HG02885 (cell line): ENCODE data around the gene CHST11.

Experiments
- ATAC-seq: cut with Tn5 transposase; IDR thresholded peaks from one replicate; pipeline ENCODE4 v1.9.1; 2021; ENCODE audit warnings: mild to moderate bottlenecking; ENCODE audit not compliant: unreplicated experiment, poor library complexity

The CHST11 gene

DNA sequence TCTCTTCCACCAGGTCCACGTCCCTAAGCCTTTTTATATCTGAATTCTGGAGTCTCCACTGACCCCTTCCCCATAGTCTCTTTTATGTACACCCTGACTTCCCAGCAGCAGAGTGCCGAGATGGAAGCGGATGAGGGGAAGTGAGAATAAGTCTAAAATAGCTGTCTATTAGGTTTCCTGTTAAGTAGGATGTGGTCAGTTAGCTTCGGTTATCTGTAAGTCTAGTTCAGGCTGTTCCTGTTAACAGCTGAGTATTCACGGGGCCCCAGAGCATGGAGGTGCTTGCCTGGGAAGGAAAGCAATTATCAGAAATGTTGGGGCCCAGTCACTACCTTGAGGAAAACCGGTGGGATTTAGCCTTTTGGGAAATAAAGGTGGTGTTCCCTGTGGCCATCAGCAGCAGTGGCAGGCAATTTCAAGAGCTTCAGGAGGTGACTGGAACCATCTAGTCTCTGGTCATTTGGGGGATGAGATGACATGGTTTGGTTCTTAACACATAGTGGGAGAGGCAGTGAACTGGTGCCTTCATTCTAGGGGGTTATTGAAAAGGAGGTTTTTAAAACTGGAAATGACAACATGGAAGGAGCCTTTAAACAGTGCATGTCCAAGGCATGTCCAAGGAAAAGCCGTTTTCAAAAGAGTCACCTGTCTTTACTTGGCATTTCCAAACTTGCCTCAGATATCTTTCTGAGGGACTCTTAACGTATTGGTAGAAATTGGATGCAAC, 21.8 kb downstream of the CHST11 start:
- peak; percentile 95 for ATAC-seq

DNA sequence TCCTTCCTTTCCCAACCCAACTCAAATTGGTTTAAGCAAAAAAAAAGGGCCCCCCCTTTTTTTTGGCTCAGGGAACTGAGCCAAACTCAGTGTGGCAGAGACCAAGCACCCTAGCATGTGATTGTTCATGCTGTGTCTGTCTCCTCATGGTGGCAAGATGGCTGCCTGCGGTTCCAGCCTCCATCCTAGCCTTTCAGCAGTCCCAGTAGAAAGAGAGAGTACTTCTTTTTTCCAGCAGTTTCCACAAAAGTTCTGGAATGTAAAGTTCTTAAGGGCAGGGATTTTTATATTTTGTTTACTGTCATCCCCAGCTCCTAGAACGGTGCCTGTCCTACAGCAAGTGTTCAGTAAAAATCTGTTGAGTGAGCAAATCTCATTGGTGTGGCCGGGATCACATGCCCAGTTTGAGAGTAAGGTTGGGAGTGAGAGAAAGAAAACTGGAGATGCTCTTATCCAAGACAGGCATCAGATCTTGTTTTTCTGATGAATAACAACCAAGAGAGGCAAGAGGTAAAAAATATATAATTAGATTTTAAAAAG, 22.4 kb downstream of the CHST11 start:
- no peak for ATAC-seq

GRCh38 chr12:104480012-104480411, 23.3 kb downstream of the CHST11 start:
- ATAC-seq, result no peak

DNA sequence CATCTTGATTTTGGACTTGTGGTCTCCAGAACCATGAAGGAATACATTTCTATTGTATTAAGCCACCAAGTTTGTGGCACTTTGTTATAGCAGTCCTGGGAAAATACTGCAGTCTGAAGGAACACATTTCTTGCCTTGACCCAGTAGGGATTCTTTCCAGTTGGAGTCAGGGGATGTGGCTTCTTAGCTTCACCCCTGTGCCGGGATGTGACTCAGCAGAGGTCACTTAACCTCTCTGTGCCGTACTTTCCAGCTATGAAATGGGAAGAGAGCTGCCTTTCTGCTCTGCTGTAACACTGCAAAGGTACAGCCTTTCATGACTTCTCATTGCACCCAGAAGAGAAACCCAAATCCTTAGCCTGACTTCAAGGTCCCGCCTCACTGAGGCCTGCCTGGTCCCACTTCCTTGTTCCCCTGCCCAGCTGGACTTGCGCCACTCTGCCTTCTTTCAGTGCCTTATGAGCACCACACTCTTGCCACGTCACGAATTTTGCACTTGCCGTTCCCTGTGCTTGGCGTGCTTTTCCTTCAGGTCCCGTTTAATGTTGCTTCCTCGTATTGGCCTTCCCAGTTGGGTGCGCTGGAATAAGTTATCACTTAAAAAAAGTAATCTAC, 24.2 kb downstream of the CHST11 start:
- no peak for ATAC-seq

GRCh38 chr12:104482113-104482512, 25.4 kb downstream of the CHST11 start:
- no peak for ATAC-seq

- ATAC-seq, result no peak
Observed at GRCh38 chr12:104482748-104483147, 26.0 kb downstream of the CHST11 start.

- ATAC-seq, result no peak
Observed at GRCh38 chr12:104484079-104484478, 27.3 kb downstream of the CHST11 start.

- no peak for ATAC-seq
Observed at GRCh38 chr12:104485651-104486362, 29.1 kb downstream of the CHST11 start.

DNA sequence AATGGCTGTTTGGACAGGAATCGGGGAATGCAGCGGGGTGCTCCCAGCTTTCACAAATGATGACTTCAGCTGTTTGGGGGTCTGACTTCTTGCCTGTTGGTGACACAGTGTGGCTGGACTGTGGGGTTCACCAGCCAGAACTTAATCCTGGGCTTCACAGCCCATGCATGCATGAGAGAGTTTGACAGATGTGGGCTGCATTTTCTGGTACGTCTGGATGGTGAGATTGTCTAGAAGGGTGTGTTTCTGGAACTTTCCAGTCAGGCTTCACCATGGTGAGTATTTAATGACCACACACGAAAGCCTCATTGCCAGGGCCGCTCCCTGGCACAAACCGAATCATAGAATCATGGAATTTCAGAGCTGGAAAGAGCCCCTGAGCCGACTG, 29.6 kb downstream of the CHST11 start:
- ATAC-seq, result no peak

DNA sequence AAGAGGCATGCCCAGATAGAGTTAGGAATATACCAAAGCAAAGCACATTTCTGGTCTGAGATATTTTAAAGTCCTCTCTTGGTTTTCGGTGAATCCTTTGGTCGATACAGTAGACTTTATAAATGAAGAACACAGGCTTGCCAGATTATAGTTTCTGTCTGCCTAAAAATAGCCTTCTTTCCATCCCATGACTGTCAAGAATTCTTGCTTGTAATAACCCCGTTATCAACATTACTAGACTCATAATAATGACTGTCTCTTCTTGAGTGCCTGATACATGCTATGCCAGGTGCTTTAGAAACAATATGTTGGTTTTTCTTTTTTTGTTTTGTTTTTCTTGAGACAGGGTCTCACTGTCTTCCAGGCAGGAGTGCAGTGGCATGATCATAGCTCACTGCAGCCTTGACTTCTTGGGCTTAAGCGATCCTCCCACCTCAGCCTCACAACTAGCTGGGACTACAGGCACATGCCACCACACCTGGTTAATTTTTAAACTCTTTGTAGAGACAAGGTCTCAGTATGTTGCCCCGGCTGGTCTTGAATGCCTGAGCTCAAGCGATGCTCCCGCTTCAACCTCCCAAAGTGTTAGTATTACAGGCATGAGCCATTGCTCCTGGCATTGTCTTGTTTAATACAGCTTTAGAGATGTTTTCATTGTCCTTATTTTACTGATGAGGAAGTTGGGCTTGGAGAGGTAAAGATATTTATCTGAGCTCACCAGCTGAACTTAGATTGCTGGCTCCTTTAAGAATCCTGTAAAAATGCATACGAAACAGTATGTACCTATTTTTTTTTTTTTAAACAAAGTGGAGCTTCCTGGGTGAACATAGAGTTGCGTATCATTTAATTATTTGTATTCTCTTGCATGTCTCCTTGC, 30.4 kb downstream of the CHST11 start:
- no peak for ATAC-seq

GRCh38 chr12:104488374-104488773, 31.6 kb downstream of the CHST11 start:
- ATAC-seq, result no peak

- ATAC-seq, result no peak
Observed at GRCh38 chr12:104490186-104490585, 33.4 kb downstream of the CHST11 start.

GRCh38 chr12:104490850-104491249, 34.1 kb downstream of the CHST11 start:
- ATAC-seq, result no peak

DNA sequence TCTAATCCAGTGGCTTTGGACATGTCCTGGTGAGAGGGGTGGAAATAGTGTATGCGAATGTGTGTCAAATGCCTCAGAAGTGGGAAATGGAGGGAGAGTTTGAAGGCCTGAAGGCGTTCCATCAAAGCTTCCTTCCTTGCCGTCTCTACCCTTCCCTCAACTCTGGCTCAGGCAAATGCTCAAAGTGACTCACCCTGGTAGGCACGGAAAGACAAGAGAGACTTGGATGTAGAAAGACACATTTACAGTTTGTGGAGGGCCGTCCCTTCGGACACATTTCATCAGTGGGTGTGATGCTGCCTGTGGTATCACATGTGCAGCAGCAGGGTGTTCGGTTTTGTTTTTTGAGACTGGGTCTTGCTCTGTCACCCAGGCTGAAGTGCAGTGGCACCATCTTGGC, 36.7 kb downstream of the CHST11 start:
- ATAC-seq, result no peak

DNA sequence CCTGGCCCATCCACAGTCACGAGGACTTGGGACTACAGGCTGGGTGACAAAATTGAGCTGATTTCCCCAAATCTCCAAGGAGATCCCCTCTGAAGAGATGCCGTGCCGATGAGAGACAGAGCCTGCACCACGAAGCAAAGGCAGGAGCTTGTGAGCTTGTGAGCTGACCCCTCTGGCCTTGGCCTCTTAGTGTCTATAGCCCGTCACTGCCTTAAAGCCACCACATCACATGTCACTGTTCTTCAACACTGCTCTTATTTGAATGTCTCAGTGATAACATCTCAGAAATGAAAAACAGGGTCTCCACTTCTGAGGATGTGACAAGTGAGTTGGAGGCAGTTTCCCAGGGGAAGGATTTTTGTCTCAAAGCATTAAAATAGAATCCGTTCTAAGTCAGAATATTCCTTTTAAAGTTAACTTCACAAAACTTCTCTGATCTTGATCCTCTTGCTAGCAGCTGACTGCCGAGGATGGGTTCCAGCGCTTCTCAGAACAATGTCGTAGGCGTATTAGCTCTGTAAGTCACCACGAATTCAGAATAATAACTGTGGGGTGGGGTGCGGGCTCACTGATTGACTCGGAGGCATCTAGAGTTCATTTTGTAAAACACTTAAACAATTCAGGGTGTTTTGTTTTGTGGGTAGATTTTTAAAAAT, 37.5 kb downstream of the CHST11 start:
- peak; percentile 81 for ATAC-seq

GRCh38 chr12:104494793-104495158, 38.0 kb downstream of the CHST11 start:
- peak; percentile 65 for ATAC-seq

GRCh38 chr12:104495786-104496185, 39.0 kb downstream of the CHST11 start:
- no peak for ATAC-seq

DNA sequence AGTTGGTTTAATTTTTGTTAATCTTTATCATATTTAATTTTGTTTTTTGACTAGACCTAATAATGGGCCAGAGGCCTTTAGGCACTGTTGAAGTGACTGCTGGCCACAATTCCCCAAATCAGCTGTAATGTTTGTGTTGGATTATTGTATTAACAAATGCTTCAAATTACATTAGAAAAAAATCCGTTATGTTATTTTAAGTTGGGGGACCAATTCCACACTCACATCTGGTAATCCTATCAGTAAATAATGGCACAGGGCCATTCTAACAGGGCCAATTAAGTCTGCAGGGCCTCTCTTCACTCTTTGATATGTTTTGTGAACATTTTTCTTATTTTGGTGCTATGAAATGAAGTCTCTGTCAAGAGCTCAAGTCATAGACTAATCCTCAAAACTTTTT, 39.6 kb downstream of the CHST11 start:
- no peak for ATAC-seq

DNA sequence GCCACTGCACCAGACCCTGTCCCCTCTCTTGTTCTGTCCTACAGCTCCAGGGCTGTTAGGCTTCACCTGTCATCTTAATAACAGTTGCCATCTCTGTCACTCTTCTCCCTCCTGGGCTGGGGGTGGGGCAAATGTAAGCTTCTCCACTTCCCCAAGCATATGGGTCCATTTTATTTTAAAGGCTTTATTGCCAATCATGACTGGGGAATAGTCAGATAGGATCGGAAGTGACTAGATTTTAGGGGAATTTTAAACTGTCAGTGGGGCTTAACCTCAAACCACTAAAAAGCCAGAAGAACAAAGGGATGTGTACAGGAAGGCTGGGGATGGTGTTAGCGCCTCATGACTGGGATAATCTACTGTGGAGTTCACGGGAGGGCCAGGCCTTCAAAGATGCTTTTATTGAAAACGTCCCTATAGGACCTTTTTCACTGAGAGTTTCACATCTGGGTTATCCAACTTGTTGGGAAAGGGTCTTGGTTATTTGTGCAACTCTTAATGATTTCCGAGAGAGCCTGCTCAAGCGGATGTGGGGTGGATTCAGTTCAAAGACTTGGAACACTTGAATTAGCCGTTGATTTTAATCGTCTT, 41.6 kb downstream of the CHST11 start:
- ATAC-seq, result no peak
